Osteoblast (primary cell): ENCODE data around the gene BICDL1. TPM values are rescaled to one million over a fixed set of nuclear protein-coding genes. Genes with fewer than 3 reads are reported as not detected.

Experiments
- DNase-seq: peaks from one replicate; pipeline ENCODE4 v3.0.0; 2011; ENCODE audit warnings: low spot score, mixed read lengths; ENCODE audit not compliant: insufficient read length; ENCODE audit errors: missing footprints
- H2AFZ ChIP-seq: 2 replicates; pipeline ENCODE4 v1.6.0; 2011; ENCODE audit warnings: mild to moderate bottlenecking, low read length
- H3K27ac ChIP-seq: 2 replicates; pipeline ENCODE4 v1.5.1; 2011; ENCODE audit warnings: mild to moderate bottlenecking, low read depth, low read length, moderate library complexity
- H3K27me3 ChIP-seq: 2 replicates; pipeline ENCODE4 v1.6.0; 2012; ENCODE audit warnings: mild to moderate bottlenecking, control low read depth, inconsistent platforms, low read length, moderate library complexity; ENCODE audit not compliant: insufficient read depth
- H3K36me3 ChIP-seq: 2 replicates; pipeline ENCODE4 v1.5.1; 2011; ENCODE audit warnings: mild to moderate bottlenecking, low read length, control low read depth, moderate library complexity; ENCODE audit not compliant: insufficient read depth
- H3K4me1 ChIP-seq: 2 replicates; pipeline ENCODE4 v1.5.1; 2011; ENCODE audit warnings: mild to moderate bottlenecking, low read length, control low read depth, moderate library complexity; ENCODE audit not compliant: insufficient read depth
- H3K4me2 ChIP-seq: 2 replicates; pipeline ENCODE4 v1.6.0; 2011; ENCODE audit warnings: mild to moderate bottlenecking, low read length; ENCODE audit not compliant: insufficient read depth
- H3K4me3 ChIP-seq: fragments of 200-600 bp; sonication (generic); 3 replicates; pipeline ENCODE4 v1.5.1; 2012; ENCODE audit warnings: mild to moderate bottlenecking, low read length, inconsistent platforms; ENCODE audit not compliant: insufficient read depth
- H3K79me2 ChIP-seq: 2 replicates; pipeline ENCODE4 v1.6.0; 2012; ENCODE audit warnings: mild to moderate bottlenecking, low read length, control low read depth, inconsistent platforms; ENCODE audit not compliant: insufficient read depth
- H3K9me3 ChIP-seq: 2 replicates; pipeline ENCODE4 v1.5.1; 2011; ENCODE audit warnings: low read depth, low read length, control low read depth
- H4K20me1 ChIP-seq: 2 replicates; pipeline ENCODE4 v1.6.0; 2012; ENCODE audit warnings: mild to moderate bottlenecking, low read length, control low read depth; ENCODE audit not compliant: insufficient read depth
- total RNA-seq: library from RNA; depleted of rRNA; stranded (reverse); fragments of >200 nt; gene quantifications from 2 replicates; pipeline ENCODE4 v1.2.3, GENCODE V29; 2012
- TF ChIP-seq, protein P1 (sequence below): IDR thresholded peaks from 2 replicates; pipeline ENCODE4 v1.5.1; 2011; ENCODE audit warnings: mild to moderate bottlenecking, low read depth, low read length, moderate library complexity; ENCODE audit errors: extremely low read depth

BICDL1 gene
- total RNA-seq, 1 donor: not detected

DNA sequence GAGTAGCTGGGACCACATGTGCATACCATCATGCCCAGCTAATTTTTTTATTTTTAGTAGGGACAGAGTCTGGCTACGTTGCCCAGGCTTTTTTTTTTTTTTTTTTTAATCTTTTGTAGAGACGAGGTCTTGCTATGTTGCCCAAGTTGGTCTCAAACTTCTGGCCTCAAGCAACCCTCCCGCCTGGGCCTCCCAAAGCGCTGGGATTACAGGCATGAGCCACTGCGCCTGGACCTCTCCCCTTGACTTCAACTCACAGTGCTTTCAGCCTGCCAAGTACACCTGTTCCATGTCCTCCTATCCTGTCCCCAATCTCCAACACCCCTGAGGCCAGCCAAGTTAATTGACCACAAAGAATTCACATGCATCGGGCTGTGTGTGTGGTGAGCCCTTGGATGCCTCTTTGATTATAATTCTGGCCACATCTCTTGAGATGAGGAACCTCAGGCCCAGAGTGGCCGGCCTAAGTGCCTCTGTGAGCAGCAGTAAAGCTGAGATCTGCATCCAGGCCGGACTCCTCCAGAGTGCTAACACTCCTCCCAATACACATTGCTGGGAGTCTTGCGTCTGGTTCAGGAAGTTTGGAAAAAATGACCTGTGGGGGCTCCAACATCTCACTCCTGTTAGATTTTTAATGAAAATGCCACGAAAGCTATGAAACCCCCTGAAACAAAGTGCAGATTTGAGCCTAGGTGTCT, 120.7 kb downstream of the BICDL1 start:
- Histone ChIP-seq H3K27me3 (no peaks in the 10 kb centered on the region), H3K4me2 (no peak overlapping the region), H3K4me3 (no peak overlapping the region), H3K79me2 (peaks cover 93% of the 10 kb centered on the region), H3K27ac (no peak overlapping the region), H3K4me1 (no peaks in the 10 kb centered on the region), H2AFZ (no peak overlapping the region), H3K9me3 (no peaks in the 10 kb centered on the region), H3K36me3 (peaks cover 9% of the 10 kb centered on the region), H4K20me1 (peaks cover 72% of the 10 kb centered on the region)
- peak; percentile 19 for DNase-seq
- TF ChIP-seq, protein P1, sequence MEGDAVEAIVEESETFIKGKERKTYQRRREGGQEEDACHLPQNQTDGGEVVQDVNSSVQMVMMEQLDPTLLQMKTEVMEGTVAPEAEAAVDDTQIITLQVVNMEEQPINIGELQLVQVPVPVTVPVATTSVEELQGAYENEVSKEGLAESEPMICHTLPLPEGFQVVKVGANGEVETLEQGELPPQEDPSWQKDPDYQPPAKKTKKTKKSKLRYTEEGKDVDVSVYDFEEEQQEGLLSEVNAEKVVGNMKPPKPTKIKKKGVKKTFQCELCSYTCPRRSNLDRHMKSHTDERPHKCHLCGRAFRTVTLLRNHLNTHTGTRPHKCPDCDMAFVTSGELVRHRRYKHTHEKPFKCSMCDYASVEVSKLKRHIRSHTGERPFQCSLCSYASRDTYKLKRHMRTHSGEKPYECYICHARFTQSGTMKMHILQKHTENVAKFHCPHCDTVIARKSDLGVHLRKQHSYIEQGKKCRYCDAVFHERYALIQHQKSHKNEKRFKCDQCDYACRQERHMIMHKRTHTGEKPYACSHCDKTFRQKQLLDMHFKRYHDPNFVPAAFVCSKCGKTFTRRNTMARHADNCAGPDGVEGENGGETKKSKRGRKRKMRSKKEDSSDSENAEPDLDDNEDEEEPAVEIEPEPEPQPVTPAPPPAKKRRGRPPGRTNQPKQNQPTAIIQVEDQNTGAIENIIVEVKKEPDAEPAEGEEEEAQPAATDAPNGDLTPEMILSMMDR: no peak

- peaks cover 95% of the 10 kb centered on the region for H3K79me2 ChIP-seq
- no peak overlapping the region for H3K4me2 ChIP-seq
- H3K4me1 ChIP-seq: peaks cover 11% of the 10 kb centered on the region
- H3K4me3 ChIP-seq: no peak overlapping the region
- H3K27ac ChIP-seq: no peak overlapping the region
- H2AFZ ChIP-seq: no peak overlapping the region
- H3K36me3 ChIP-seq: peaks cover 9% of the 10 kb centered on the region
- TF ChIP-seq, protein P1: no peak
- H3K27me3 ChIP-seq: no peaks in the 10 kb centered on the region
- peaks cover 76% of the 10 kb centered on the region for H4K20me1 ChIP-seq
- DNase-seq: peak; percentile 65
- no peaks in the 10 kb centered on the region for H3K9me3 ChIP-seq
Measured at GRCh38 chr12:120110550-120111501, 121.8 kb downstream of the BICDL1 start.

DNA sequence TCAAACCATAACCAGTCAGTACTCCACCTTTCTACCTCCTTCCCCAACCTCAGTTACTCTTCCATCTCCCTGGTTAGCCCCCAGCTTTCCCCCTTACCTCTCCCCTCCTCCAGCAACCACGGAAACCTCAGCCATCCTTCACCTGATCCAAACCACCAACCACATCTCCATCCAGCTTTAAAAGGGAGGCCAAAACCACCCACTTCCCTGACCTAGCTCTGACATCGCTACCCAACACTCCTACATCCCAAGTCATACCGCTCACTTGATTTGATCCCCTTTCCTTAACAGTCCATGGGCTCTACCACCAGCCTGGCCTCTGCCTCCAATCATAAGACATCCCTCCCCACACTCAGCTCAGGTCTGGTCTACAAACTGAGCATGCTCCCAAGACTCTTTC, 126.0 kb downstream of the BICDL1 start:
- Histone ChIP-seq H4K20me1 (peaks cover 61% of the 10 kb centered on the region), H3K36me3 (peaks cover 4% of the 10 kb centered on the region), H3K27ac (peak overlapping the region; percentile 44)

More for the DNA sequence above, 126.0 kb downstream of the BICDL1 start:
- Histone ChIP-seq H3K4me1 (peaks cover 40% of the 10 kb centered on the region), H3K9me3 (no peaks in the 10 kb centered on the region), H3K4me3 (peak overlapping the region; percentile 75), H3K4me2 (peak overlapping the region; percentile 84), H2AFZ (no peak overlapping the region), H3K79me2 (peaks cover 76% of the 10 kb centered on the region), H3K27me3 (no peaks in the 10 kb centered on the region)
- TF ChIP-seq, protein P1: no peak
- peak; percentile 81 for DNase-seq
